GM19023 (cell line): ENCODE results near the gene LNP1.
"Not testable (repeated sequence)": the region's sequence is repeated elsewhere in the genome, so short reads cannot be mapped to it uniquely, and the experiment has no call there.

Experiments used
- ATAC-seq: cut with Tn5 transposase; IDR thresholded peaks from one replicate; pipeline ENCODE4 v1.9.1; 2021; ENCODE audit warnings: mild to moderate bottlenecking, moderate library complexity; ENCODE audit not compliant: unreplicated experiment

The LNP1 gene

GRCh38 chr3:100400780-100401673 lies at the start of gene LNP1, which contains the start of gene TOMM70:
Gene LNP1, plus strand, starts transcription at chr3:100401539. Its CDS starts 28,191 bp downstream, at chr3:100429730.
Gene TOMM70, minus strand, starts transcription at chr3:100401089. Its CDS starts 140 bp downstream, at chr3:100400949.
- ATAC-seq, result peak; percentile 92

GRCh38 chr3:100351770-100352169 lies 49.6 kb upstream of the LNP1 start:
- ATAC-seq, result not testable (repeated sequence)

- ATAC-seq, result no peak
Measured at GRCh38 chr3:100352296-100353231, 48.8 kb upstream of the LNP1 start.

GRCh38 chr3:100354850-100355249 lies 46.5 kb upstream of the LNP1 start:
- no peak for ATAC-seq

GRCh38 chr3:100358413-100358812 lies 42.9 kb upstream of the LNP1 start:
- ATAC-seq, result no peak

- ATAC-seq, result no peak
Measured at GRCh38 chr3:100359035-100359434, 42.3 kb upstream of the LNP1 start.

- no peak for ATAC-seq
Measured at GRCh38 chr3:100360757-100361496, 40.4 kb upstream of the LNP1 start.

GRCh38 chr3:100361897-100362296 lies 39.4 kb upstream of the LNP1 start:
- ATAC-seq, result no peak

GRCh38 chr3:100364421-100364820 lies 36.9 kb upstream of the LNP1 start:
- no peak for ATAC-seq

GRCh38 chr3:100366424-100366823 lies 34.9 kb upstream of the LNP1 start:
- no peak for ATAC-seq

GRCh38 chr3:100368441-100368840 lies 32.9 kb upstream of the LNP1 start:
- ATAC-seq, result no peak

GRCh38 chr3:100370756-100371155 lies 30.6 kb upstream of the LNP1 start:
- no peak for ATAC-seq

- ATAC-seq, result no peak
Measured at GRCh38 chr3:100374521-100374920, 26.8 kb upstream of the LNP1 start.

- no peak for ATAC-seq
Measured at GRCh38 chr3:100376301-100376700, 25.0 kb upstream of the LNP1 start.

- ATAC-seq, result no peak
Measured at GRCh38 chr3:100384733-100385525, 16.4 kb upstream of the LNP1 start.

- ATAC-seq, result no peak
Measured at GRCh38 chr3:100386437-100387074, 14.8 kb upstream of the LNP1 start.

GRCh38 chr3:100389025-100389424 lies 12.3 kb upstream of the LNP1 start:
- no peak for ATAC-seq

- ATAC-seq, result no peak
Measured at GRCh38 chr3:100395679-100396431, 5.5 kb upstream of the LNP1 start.

GRCh38 chr3:100396967-100397366 lies 4.4 kb upstream of the LNP1 start:
- no peak for ATAC-seq
